ENCODE measurements around the gene SLC25A17. TPM values are rescaled to one million over a fixed set of nuclear protein-coding genes. Genes with fewer than 3 reads are reported as not detected.

Gene SLC25A17
- total and polyA plus RNA-seq, 2 donors from 2014 or later: 15.3 to 23.8 TPM

DNA sequence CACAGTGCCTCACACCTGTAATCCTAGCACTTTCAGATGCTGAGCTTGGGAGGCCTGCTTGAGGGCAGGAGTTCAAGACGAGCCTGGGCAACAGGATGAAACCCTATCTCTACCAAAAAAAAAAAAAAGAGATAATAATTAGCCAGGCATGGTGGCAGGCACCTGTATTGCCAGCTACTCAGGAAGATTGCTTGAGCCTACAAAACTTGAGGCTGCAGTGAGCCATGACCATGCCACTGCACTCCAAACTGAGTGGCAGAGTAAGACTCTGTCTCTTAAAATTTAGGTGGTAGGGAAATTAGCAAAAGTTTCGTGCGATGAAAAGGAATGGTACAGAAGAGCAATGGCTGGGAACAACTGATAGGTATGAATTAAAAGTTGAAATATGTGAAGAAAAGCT is 19.3 kb upstream of the SLC25A17 start:
- Histone ChIP-seq H3K27me3 (ENCODE audit: control insufficient read depth, insufficient read depth, low read length) (no peaks in the 10 kb centered on the region), H3K9ac (ENCODE audit: low read length in 3 of 3) (no peak overlapping the region), H3K27ac (ENCODE audit: low read depth in 2 of 2, low read length in 2 of 2) (no peak overlapping the region), H3K4me3 (ENCODE audit: low read length in 3 of 3) (no peak overlapping the region), H3K36me3 (ENCODE audit: control insufficient read depth in 2 of 3, insufficient read depth in 3 of 3, low read length in 3 of 3) (peaks cover 6 to 70% (median 26%) of the 10 kb centered on the region in 3 donors), H3K4me1 (ENCODE audit: control insufficient read depth in 2 of 3, insufficient read depth in 2 of 3, low read depth in 1 of 3, low read length in 3 of 3) (peaks cover 0 to 6% (median 0%) of the 10 kb centered on the region in 3 donors), H3K9me3 (ENCODE audit: control insufficient read depth in 2 of 3, insufficient read depth in 1 of 3, low read length in 3 of 3) (no peaks in the 10 kb centered on the region)
- TF ChIP-seq CTCF (IDR thresholded peaks at IDR 0.05; ENCODE audit: borderline replicate concordance, extremely low read depth, insufficient read depth): no peak
- no peak for DNase-seq
- no peak for FAIRE-seq
- intact Hi-C loops (cut with DNase I): no loop called here

GRCh38 chr22:40834619-40835018 is 15.5 kb upstream of the SLC25A17 start:
- Histone ChIP-seq H3K27me3 (ENCODE audit: control insufficient read depth, insufficient read depth, low read length) (no peaks in the 10 kb centered on the region), H3K4me3 (ENCODE audit: low read length in 3 of 3) (no peak overlapping the region), H3K27ac (ENCODE audit: low read depth in 2 of 2, low read length in 2 of 2) (no peak overlapping the region), H3K36me3 (ENCODE audit: control insufficient read depth in 2 of 3, insufficient read depth in 3 of 3, low read length in 3 of 3) (peaks cover 2 to 52% (median 27%) of the 10 kb centered on the region in 3 donors), H3K9me3 (ENCODE audit: control insufficient read depth in 2 of 3, insufficient read depth in 1 of 3, low read length in 3 of 3) (no peaks in the 10 kb centered on the region), H3K4me1 (ENCODE audit: control insufficient read depth in 2 of 3, insufficient read depth in 2 of 3, low read depth in 1 of 3, low read length in 3 of 3) (peaks cover 0 to 6% (median 0%) of the 10 kb centered on the region in 3 donors), H3K9ac (ENCODE audit: low read length in 3 of 3) (no peak overlapping the region)
- no peak for TF ChIP-seq CTCF (IDR thresholded peaks at IDR 0.05; ENCODE audit: borderline replicate concordance, extremely low read depth, insufficient read depth)
- FAIRE-seq (no peak), DNase-seq (no peak)
- intact Hi-C loops (cut with DNase I): no loop called here

GRCh38 chr22:40829131-40829530 is 10.0 kb upstream of the SLC25A17 start:
- H3K36me3 ChIP-seq (ENCODE audit: control insufficient read depth in 2 of 3, insufficient read depth in 3 of 3, low read length in 3 of 3): peaks cover 8 to 33% (median 19%) of the 10 kb centered on the region in 3 donors
- H3K27me3 ChIP-seq (ENCODE audit: control insufficient read depth, insufficient read depth, low read length): no peaks in the 10 kb centered on the region
- no peak overlapping the region for H3K9ac ChIP-seq (ENCODE audit: low read length in 3 of 3)
- no peak for TF ChIP-seq CTCF (IDR thresholded peaks at IDR 0.05; ENCODE audit: borderline replicate concordance, extremely low read depth, insufficient read depth)
- H3K4me3 ChIP-seq (ENCODE audit: low read length in 3 of 3): no peak overlapping the region
- no peaks in the 10 kb centered on the region for H3K4me1 ChIP-seq (ENCODE audit: control insufficient read depth in 2 of 3, insufficient read depth in 2 of 3, low read depth in 1 of 3, low read length in 3 of 3)
- DNase-seq (no peak), FAIRE-seq (no peak)
- intact Hi-C loops (cut with DNase I): no loop called here
- H3K27ac ChIP-seq (ENCODE audit: low read depth in 2 of 2, low read length in 2 of 2): no peak overlapping the region
- H3K9me3 ChIP-seq (ENCODE audit: control insufficient read depth in 2 of 3, insufficient read depth in 1 of 3, low read length in 3 of 3): no peaks in the 10 kb centered on the region

Measured in kidney (tissue), 14 donors.